NCI-H2227 treated with DMSO at 0.1 percent for 48 hours (cell line): ENCODE measurements around the gene MPHOSPH6.
"Not testable (repeated sequence)": the region's sequence is repeated elsewhere in the genome, so short reads cannot be mapped to it uniquely, and the experiment has no call there.

Source experiments
- DNase-seq: peaks from one replicate; lab custom pipeline; 2025; lab: John Stamatoyannopoulos, UW

The MPHOSPH6 gene

DNA sequence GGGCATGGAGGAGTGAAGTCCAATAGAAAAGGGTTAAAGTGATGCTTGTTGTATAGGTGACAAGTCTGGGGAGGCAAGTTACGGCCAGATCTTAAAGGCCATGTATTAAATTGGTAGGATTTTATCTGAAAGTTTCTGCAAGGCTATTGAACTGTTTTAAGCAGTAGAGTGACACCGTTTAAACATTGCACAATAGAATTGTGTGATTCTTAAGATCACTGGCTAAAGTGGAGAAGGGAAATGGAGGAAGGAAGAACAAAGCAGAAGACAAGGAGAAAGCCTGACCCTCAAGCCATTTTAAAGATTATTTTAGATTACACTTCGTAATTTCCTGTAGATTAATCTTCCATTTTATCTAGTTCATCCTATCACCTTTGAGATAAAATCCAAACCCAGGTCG is 5.6 kb upstream of the MPHOSPH6 start:
- DNase-seq: no peak

DNA sequence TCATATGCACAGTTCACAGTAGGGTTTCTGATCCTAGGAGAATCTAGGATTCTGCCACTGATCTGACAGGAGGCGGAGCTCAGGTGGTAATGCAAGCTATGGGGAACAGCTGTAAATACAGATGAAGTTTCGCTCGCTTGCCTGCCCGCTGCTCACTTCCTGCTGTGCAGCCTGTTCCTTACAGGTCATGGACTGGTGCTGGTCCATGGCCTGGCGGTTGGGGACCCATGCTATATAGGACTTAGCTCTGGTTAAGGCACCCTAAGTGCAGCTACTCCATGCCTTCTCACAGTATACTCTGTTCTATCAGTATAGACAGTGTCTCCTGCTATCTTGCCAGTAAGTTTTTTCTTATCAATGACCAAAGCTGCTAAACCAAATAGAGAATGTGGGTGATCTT is 2.4 kb downstream of the MPHOSPH6 start:
- no peak for DNase-seq

DNA sequence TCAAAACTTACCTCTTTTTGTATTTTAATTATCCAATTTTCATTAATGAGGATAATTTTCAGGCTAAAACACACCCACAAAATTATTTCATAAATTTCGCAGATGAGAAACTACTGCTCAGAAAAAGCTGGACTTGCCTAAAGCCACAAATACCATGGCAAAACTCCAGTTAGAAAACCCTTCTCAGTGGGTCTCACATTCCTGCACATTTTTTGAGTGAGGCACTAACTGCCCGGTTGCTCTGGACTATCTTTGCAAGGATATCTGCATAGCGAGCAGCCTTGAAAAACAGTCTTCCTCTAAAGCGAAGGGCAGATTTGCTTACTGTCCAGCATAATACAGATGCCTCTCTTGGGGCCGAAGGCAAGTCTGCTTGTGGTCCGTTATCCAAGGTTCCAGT is 9.8 kb downstream of the MPHOSPH6 start:
- no peak for DNase-seq

DNA sequence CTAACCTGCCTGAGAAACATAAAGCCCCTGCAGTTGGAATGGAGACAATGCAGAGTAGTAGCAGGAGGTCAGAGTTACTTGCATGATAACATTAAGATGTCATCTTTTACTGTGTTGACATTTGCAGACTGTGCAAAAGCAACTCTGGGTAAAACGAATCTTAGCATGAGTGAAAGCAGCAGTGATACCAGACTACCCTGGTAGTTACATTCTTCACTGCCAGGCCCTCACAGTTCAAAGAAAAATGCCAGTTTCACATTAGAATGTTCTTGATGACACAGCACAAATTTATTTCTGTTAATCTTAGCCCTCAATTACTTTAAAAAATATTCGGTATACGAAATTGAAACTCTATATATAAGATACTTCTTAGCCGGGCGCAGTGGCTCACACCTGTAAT is 12.2 kb downstream of the MPHOSPH6 start:
- no peak for DNase-seq

DNA sequence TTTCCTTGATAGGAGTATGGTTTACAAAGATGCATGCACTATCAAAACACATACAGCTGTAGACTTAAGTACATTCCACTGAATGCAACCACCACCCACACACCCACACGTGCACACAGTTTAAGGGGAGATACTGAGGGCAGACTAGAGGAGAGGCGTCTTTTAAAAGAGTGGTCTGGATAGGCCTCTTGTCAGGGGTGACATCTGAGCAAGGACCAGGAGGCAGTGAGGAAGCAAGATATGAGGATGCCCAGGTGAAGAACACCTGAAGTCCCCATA is 12.6 kb downstream of the MPHOSPH6 start:
- DNase-seq: no peak

DNA sequence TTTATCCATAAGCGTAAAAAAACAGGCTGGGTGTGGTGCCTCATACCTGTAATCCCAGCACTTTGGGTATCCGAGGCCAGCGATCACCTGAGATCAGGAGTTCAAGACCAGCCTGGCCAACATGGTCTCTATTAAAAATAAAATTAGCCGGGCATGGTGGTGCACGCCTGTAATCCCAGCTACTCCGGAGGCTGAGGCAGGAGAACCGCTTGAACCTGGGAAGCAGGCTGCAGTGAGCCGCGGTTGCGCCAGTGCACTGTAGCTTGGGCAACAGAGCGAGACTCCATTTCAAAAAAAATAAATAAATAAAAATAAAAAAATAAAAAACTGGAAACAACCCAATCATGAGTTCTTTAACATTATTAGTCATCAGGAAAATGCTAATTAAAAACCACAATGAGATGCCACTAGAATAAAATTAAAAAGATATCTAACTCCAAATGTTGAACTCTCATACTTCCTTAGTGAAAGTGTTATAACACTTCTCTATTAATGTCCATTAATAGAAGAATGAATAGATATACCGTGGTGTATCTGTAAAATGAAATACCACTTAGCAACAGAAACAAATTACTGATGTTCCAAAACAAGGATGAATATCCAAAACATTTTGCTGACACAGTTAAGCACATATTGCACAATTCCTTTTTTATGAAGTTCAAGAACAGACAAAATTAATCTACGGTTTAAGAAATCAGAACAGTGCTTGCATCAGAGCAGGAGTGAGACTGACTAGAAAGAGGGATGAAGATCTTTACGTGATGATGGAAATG is 13.1 kb downstream of the MPHOSPH6 start:
- no peak for DNase-seq

DNA sequence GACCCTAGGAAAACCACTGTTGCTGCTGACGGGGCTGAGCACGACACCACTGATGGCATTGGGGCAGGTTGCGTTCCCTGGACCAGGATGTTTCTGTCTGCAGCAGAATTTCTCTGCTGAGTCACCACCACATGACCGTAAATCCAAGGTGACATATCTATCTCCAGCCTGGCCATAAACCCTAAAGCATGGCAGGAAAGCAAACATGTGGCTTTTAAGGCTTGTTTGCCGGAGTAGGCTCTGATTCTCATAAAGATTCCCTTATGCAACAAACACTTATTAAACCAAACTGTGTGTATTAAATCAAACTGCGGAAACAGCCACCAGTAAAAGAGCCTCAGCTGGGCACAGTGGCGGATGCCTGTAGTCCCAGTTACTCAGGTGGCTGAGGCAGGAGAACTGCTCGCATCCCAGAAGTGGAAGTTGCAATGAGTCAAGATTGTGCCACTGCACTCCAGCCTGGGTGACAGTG is 17.3 kb downstream of the MPHOSPH6 start:
- DNase-seq: no peak

DNA sequence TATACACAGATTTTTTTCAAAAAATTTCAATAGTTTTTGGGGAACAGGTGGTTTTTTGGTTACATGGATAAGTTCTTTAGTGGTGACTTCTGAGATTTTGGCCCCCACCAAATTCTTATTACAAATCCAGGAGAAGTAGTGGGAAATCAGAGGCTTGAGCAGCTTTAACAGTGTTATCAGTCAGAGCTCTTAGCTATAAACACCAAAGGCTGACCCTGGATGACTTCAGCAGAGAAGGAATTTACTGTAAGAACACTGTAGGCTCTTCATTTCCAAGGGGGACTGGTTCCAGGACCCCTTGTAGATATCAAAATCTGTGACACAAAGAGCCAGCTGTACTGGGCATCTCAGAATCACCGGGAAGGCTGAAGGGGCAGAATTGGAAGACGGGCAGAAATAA is 17.8 kb downstream of the MPHOSPH6 start:
- no peak for DNase-seq

DNA sequence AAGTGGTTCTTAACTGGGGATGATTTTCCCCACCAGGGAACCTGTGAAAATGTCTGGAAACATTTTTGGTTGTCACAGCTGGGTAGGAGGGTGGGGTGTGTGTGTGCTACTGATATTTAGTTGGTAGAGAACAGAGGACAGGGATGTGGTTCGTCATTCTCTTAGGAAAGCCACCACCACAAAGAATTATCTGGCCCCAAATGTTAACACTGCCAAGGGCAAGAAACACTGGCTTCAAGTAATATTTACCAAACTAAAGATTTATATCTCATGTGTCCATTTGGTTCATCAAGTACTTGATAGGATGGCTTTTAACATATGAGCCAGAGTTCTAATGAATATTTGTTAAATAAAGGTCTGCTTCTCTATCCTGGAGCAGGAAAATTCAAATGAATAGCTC is 19.5 kb downstream of the MPHOSPH6 start:
- DNase-seq: no peak

DNA sequence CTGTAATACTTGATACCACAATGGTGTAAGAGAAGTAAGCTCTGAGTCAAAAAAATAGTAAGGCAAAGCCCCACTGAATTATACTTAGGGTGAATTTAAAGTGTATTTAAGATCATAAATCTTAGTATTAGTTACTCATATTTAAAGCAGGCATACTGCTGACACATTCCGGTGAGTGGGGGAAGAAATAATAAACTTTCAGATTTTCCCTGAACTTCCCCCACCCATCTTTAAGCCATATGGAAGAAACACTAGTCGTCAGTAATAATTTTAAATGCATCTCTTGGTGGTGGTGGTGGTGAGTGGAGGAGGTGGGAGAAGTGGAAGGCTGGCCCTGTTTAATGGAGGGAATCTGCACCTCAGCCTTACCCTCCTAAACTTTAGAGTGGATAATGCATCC is 20.5 kb downstream of the MPHOSPH6 start:
- no peak for DNase-seq

DNA sequence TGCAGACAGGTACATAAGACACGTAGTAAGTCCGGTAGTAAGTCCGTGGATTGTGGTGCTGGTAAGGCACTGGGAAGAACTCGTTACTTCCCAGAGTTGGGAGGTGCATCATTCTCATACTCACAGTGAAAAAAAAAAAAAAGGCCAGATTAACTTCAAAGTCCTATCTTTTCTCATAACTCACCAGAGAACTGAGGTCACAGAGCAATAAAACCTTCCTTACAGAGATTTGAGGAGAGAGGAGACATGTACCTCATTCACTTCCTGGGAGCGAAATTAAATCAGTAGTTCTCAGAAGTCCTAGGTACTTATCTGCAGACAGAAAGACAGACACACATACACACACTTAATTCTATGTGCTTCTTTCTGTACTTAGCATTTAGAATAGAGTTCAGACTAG is 22.5 kb downstream of the MPHOSPH6 start:
- DNase-seq: no peak

DNA sequence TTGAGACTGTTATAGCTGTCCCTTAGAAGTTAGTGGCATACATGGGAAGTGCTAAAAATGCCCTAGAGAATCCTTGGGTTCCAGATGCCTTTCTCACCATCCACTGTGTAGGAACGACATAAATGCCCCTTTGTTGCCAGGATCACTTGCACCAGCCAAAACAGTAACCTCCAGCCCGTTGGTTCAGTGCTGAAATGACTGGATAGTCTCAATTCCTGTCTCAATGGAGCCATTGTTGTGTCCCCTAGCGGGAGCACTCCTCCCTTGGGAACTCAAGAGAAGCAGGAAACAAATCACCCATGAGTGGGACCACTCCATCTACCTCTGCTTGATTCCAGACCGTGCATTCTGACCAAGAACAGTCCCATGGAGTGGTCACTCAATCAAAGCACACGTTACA is 23.1 kb downstream of the MPHOSPH6 start:
- DNase-seq: no peak

DNA sequence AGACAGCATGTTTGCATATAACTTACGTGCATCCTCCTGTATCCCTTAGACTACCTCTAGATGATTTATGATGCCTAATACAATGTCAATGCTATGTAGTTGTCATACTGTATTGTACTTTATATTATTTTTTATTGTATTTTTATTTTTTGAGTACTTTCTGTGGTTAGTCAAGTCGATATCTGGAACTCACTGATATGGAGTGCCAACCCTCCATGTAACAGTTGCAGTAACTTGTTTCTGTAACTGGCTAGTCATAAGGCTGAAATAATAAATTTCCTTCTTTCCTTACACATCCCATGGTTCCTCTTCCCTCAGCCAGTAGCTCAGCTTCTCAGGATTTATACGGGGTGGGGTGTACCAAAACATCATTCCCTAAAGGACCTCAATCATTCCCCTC is 23.5 kb downstream of the MPHOSPH6 start:
- DNase-seq: no peak

DNA sequence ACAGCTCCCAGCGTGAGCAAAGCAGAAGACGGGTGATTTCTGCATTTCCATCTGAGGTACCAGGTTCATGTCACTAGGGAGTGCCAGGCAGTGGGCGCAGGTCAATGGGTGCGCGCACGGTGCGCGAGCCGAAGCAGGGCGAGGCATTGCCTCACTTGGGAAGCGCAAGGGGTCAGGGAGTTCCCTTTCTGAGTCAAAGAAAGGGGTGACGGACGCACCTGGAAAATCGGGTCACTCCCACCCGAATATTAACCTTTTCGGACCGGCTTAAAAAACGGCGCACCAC is 30.8 kb downstream of the MPHOSPH6 start:
- DNase-seq: not testable (repeated sequence)

DNA sequence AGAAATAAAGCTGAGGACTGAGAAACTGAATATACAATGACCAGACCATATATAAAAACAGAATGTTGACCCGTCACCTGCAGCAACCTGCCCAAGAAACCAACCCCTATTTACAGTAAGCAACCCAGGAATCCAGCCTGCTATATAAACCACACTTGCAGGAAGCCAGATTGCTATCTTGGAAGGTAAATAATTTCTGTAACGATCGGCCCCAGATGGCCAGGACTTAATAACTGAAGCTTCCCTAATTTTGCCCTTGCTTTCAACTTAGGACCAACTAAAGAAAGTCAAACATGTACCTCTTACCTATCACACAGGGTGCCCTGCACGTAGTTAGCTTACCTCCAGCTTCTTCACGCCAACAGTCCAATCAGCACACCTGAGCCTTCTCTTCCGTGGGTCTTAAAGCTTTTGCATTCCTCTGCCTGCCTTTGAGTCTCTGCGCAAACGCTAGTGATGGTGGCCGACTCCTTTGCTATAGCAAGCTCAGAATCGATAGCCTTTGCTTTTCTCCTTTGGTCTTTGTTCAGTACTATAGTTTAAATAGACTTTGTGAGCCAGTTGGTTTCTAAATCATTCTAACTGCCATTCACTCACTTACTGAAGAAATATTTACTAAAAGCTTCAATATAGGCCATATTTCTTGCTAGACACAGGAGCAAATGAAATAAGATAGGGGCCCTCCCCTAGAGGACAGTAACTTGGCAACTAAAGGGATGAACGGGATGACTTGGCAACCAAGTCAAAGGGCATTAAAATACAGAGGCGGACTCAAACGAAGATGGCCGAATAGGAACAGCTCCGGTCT is 31.3 kb downstream of the MPHOSPH6 start:
- DNase-seq: no peak

DNA sequence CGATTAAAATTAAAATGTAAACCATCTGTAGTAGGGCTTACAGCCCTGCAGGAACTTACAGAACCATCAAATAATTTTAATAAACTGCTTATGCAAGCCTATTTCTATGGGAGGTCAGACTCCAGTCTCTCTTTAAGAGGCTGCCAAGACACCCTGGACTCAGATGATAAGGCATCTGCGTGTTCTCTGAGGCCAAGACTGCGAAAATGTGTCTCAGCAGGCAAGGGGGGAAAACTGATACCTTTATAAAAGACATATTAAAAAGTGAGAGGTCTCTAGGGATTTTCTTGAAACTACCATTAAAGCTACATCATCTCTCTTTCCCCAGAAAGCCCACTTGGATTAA is 32.2 kb downstream of the MPHOSPH6 start:
- no peak for DNase-seq

DNA sequence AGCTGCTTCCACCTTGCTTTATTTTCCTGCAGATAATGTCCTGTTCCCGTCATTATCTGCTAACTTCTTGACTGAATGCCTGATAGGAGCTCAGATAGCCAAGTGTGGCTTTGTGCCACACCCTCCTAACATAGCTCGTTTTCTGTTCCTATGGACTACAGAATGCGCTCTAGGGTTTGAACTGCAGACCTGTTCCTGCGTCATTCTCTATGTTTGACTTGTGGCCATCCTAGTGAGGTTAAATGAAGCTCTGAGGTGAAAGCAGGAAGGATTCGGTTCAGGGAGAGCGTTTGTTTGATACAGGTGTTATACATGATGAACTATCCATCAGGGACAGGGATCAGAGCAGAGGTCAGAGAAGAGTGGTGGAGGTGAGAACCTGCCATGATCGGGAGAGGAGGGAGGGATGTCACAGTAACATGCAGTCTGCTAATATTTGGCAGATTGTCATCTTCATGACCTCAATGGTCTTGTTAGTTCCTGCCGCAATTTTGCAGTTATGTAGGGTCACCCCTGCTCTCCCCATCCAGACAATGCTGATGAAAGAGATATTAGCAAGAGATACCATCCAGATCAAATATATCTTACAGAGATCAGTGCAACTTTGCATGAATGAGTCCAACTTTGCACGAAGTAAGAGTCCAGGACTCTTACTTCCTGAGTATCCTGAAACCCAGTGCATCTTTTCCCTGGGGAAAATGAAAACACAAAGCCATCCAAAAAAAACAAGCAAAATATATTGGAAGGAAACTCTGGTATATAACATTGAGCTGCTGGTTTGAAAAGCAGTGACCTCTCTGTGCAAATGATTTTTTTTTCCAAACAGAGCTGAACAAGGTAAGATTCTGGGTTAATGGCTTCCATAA is 32.8 kb downstream of the MPHOSPH6 start:
- no peak for DNase-seq

DNA sequence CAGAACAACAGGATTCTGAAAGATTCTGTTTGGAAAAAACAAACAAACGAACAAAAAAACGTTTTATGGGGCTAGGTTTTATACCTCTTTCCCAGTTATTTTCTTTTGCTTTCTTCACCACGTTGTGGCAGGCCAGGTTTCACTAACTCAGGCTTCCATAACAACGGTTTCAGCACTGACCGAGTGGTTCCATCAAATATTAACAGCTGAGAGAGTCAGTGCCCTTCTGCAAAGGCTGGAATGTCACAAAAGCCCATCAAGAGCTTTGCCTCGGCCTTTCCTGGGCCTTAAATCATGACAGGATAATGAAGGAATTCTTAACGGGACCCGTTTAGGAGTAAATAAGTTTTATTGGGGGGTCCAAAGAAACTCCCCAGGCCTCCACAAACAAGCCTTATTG is 34.2 kb downstream of the MPHOSPH6 start:
- DNase-seq: no peak

DNA sequence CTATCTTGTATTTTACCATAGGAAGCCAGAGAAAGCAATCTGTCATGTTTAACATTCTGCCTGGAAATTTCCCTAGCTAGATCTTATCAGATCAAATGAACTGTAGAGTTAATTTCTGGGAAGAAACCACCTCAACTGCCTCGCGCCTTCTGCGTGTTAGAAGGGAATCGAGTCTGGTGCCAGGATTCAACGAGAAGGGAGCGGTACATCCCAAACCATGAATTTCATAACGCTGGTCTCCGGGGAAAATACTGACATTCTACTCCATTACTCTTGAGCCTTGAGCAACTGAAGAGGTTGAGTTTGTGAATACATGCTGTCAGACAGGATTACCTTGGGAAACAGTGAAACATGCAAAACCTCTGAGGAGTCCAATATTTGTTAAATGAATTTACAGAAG is 35.2 kb downstream of the MPHOSPH6 start:
- no peak for DNase-seq

DNA sequence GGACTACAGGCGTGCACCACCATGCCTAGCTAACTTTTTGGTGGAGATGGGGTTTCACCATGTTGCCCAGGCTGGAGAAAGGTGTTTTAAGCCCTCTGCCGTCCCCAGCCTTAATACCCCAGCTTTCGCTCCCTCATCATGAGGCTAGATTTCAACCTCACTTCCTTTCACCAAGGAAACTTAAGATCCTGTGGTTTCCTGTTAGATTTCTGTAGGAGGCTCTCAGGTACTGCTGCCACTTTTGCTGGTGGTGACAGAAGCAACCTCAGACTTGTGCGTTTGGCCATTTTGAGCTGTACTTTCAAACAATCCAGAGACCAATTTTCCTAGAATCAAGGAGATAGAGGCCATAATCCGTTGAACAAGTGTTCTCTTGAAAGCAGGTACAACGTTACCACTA is 36.2 kb downstream of the MPHOSPH6 start:
- no peak for DNase-seq

DNA sequence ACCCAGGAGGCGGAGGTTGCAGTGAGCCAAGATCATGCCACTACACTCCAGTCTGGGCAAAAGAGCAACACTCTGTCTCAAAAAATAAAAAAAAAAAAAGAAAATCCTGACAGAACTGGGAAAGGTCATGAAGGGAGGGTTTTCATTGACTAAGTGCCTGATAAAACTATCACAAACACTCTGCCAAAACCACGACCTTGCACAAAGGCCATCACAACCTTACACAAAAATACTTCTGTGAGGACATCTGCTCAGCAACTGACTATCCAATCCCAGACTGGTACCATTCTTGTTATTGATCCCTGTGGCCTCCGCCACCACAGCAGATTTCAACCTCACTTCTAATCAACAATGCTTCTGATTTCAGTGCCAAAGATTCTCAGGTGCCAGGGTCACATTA is 40.1 kb downstream of the MPHOSPH6 start:
- DNase-seq: no peak

DNA sequence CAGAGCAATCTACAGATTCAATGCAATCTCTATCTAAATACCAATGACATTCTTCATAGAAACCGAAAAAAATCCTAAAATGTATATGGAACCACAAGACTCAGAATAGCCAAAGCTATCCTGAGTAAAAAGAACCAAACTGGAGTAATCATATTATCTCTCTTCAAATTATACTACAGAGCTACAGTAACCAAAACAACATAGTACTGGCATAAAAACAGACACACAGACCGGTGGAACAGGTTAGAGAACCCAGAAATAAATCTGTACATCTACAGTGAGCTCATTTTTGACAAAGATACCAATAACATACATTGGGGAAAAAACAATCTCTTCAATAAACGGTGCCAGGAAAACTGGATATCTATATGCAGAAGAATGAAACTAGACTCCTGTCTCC is 45.4 kb downstream of the MPHOSPH6 start:
- DNase-seq: no peak

DNA sequence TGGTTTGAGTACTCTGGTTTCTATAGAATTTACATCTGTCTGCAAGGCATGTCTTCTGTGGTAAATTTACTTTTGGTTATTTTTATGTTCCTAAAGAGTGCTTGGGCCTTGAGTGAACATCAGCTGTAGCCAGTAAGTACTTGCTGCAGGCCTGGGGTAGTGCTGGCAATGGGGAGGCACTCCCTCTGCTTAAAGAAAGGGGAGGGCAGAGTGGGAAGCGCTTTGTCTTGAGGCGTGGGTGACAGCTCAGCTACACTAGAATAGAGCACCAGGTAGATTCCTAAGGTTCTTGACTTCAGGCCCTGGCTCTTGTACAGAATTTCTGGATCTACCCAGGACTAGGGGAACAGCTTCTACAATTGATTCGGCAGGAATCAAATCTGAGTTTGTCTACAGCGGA is 50.6 kb downstream of the MPHOSPH6 start:
- no peak for DNase-seq
